Natural killer cell (primary cell): ENCODE measurements around the gene FAIM2. TPM values are rescaled to one million over a fixed set of nuclear protein-coding genes. Genes with fewer than 3 reads are reported as not detected.
A peak's percentile ranks its signal among the peaks of the same experiment; 100 is the strongest.

Experiments used
- ATAC-seq, 3 donors: fragments of 150-1000 bp in 2 of 3; fragments of 200-7000 bp in 1 of 3; cut with Tn5 transposase; 1 replicate in 1 of 3; 2 replicates in 2 of 3; pipeline ENCODE4 v1.10.0; 2021; ENCODE audit warnings: mild to moderate bottlenecking in 2 of 3, moderate library complexity in 2 of 3
- DNase-seq, 2 donors: peaks; one replicate each; pipeline versions ENCODE4 v3.0.0 to v3.0.0-alpha.2; 2013 to 2021; ENCODE audit warnings: mixed read lengths in 1 of 2
- H3K27ac ChIP-seq: one replicate; pipeline ENCODE4 v1.5.1; 2013; ENCODE audit warnings: mild to moderate bottlenecking, low read length
- H3K27me3 ChIP-seq: one replicate; pipeline ENCODE4 v1.6.1; 2013; ENCODE audit warnings: low read length; ENCODE audit not compliant: control insufficient read depth, insufficient read depth
- H3K36me3 ChIP-seq: one replicate; pipeline ENCODE4 v1.6.1; 2013; ENCODE audit warnings: low read length; ENCODE audit not compliant: control insufficient read depth, insufficient read depth
- H3K4me1 ChIP-seq: one replicate; pipeline ENCODE4 v1.6.1; 2013; ENCODE audit warnings: low read length; ENCODE audit not compliant: control insufficient read depth, insufficient read depth
- H3K4me3 ChIP-seq: one replicate; pipeline ENCODE4 v1.5.1; 2013; ENCODE audit warnings: low read length
- H3K9me3 ChIP-seq: one replicate; pipeline ENCODE4 v1.6.1; 2013; ENCODE audit warnings: low read length; ENCODE audit not compliant: control insufficient read depth, insufficient read depth
- H3K27ac Mint-ChIP-seq, 2 donors: one replicate each; pipeline ENCODE4 v1.8.0; 2022; ENCODE audit warnings: mild to moderate bottlenecking in 2 of 2, mixed read lengths in 2 of 2, moderate library complexity in 1 of 2
- H3K27me3 Mint-ChIP-seq, 2 donors: one replicate each; pipeline ENCODE4 v1.8.0; 2022; ENCODE audit warnings: low read depth in 2 of 2, mixed read lengths in 2 of 2
- H3K36me3 Mint-ChIP-seq: one replicate; pipeline ENCODE4 v1.8.0; 2022; ENCODE audit warnings: mixed read lengths
- H3K4me1 Mint-ChIP-seq, 2 donors: one replicate each; pipeline ENCODE4 v1.8.0; 2022; ENCODE audit warnings: mixed read lengths in 2 of 2
- H3K4me3 Mint-ChIP-seq: one replicate; pipeline ENCODE4 v1.8.0; 2022; ENCODE audit warnings: mild to moderate bottlenecking, moderate library complexity, mixed read lengths
- H3K9me3 Mint-ChIP-seq, 2 donors: one replicate each; pipeline ENCODE4 v1.8.0; 2022; ENCODE audit warnings: mixed read lengths in 2 of 2
- CTCF ChIP-seq: fragments of 200-600 bp; IDR thresholded peaks from one replicate; pipeline ENCODE4 v1.8.0; 2022; ENCODE audit warnings: antibody characterized with exemption
- WGBS: methylation state at CpG from one replicate; pipeline ENCODE4 v1.1.7; 2013; ENCODE audit warnings: missing lambda C conversion rate; ENCODE audit not compliant: insufficient coverage; 5-methylcytosine and 5-hydroxymethylcytosine counted together
- intact Hi-C: fragments of 100-400 bp; cut with micrococcal nuclease; formaldehyde crosslinking; loops from one replicate; pipeline ENCODE4 v1.14.2; 2022
- total RNA-seq, 4 donors: library from RNA; stranded (reverse); fragments of 120-200 nt in 1 of 4; gene quantifications; one replicate each; pipeline versions ENCODE4 v1.2.3 to v1.2.4, GENCODE V29; 2013 to 2022

Gene FAIM2
- total RNA-seq, 3 donors from 2014 or later (not counting 1 experiment from before 2014, with no cell fraction given): 0.09 to 0.57 TPM; not detected in 1

- Mint-ChIP-seq H3K9me3 (no peaks in the 10 kb centered on the region), H3K27ac (no peak overlapping the region), H3K36me3 (no peaks in the 10 kb centered on the region), H3K27me3 (no peaks in the 10 kb centered on the region), H3K4me1 (peaks cover 28 to 31% of the 10 kb centered on the region in 2 donors), H3K4me3 (no peak overlapping the region)
- ATAC-seq: peak; percentile 27 to 53 (median 31)
- H3K36me3 ChIP-seq: peaks cover 2% of the 10 kb centered on the region
- no peak overlapping the region for H3K27ac ChIP-seq
- H3K9me3 ChIP-seq: no peaks in the 10 kb centered on the region
- no peaks in the 10 kb centered on the region for H3K27me3 ChIP-seq
- intact Hi-C loops: loop anchor here (1.0 to 2.0 kb wide), 3 partner anchors 63 to 202 kb away; no protein-coding TSS in a partner anchor
- no peak overlapping the region for H3K4me3 ChIP-seq
- peaks cover 19% of the 10 kb centered on the region for H3K4me1 ChIP-seq
- TF ChIP-seq CTCF: peak; percentile 56
- DNase-seq: peak in 1 of 2 donors; percentile 72
- WGBS: 60% methylated on average over 3 of the region's 3 CpGs
These were observed 64.6 kb downstream of the FAIM2 start for GRCh38 chr12:49838973-49839633.

GRCh38 chr12:49832836-49833421 lies 70.8 kb downstream of the FAIM2 start:
- no peaks in the 10 kb centered on the region for H3K9me3 ChIP-seq
- intact Hi-C loops: no loop called here
- no peak overlapping the region for H3K27ac Mint-ChIP-seq
- no peaks in the 10 kb centered on the region for H3K36me3 ChIP-seq
- H3K4me3 ChIP-seq: no peak overlapping the region
- WGBS: 82% methylated on average over 4 of the region's 5 CpGs
- H3K4me3 Mint-ChIP-seq: no peak overlapping the region
- TF ChIP-seq CTCF: no peak
- peaks cover 12 to 13% of the 10 kb centered on the region in 2 donors for H3K4me1 Mint-ChIP-seq
- H3K4me1 ChIP-seq: peaks cover 9% of the 10 kb centered on the region
- H3K27ac ChIP-seq: no peak overlapping the region
- peaks cover 0 to 8% of the 10 kb centered on the region in 2 donors for H3K27me3 Mint-ChIP-seq
- no peaks in the 10 kb centered on the region for H3K9me3 Mint-ChIP-seq
- ATAC-seq (no peak), DNase-seq (no peak)
- no peaks in the 10 kb centered on the region for H3K27me3 ChIP-seq
- no peaks in the 10 kb centered on the region for H3K36me3 Mint-ChIP-seq

GRCh38 chr12:49831717-49832116 lies 72.0 kb downstream of the FAIM2 start:
- Histone ChIP-seq H3K36me3 (no peaks in the 10 kb centered on the region), H3K4me3 (no peak overlapping the region), H3K27me3 (no peaks in the 10 kb centered on the region), H3K27ac (no peak overlapping the region), H3K4me1 (peaks cover 20% of the 10 kb centered on the region), H3K9me3 (no peaks in the 10 kb centered on the region)
- Mint-ChIP-seq H3K27me3 (peaks cover 0 to 8% of the 10 kb centered on the region in 2 donors), H3K36me3 (no peaks in the 10 kb centered on the region), H3K27ac (no peak overlapping the region), H3K4me1 (peaks cover 16 to 20% of the 10 kb centered on the region in 2 donors), H3K4me3 (no peak overlapping the region), H3K9me3 (no peaks in the 10 kb centered on the region)
- ATAC-seq (no peak), DNase-seq (no peak)
- intact Hi-C loops: no loop called here
- 89% methylated on average over 2 of the region's 2 CpGs for WGBS
- no peak for TF ChIP-seq CTCF
